CD4-positive, alpha-beta memory T cell (primary cell): ENCODE data around the gene PNP. TPM values are rescaled to one million over a fixed set of nuclear protein-coding genes. Genes with fewer than 3 reads are reported as not detected.

ENCODE experiments used
- CTCF ChIA-PET: fragments of 350-600 bp; sonication (Branson Sonifier 250); formaldehyde crosslinking; loops from one replicate; lab custom pipeline; 2021; ENCODE audit warnings: inconsistent platforms; ENCODE audit not compliant: partially characterized antibody; lab: Charles Lee
- POLR2A ChIA-PET: fragments of 350-600 bp; sonication (Branson Sonifier 250); formaldehyde crosslinking; loops from one replicate; lab custom pipeline; 2021; ENCODE audit not compliant: partially characterized antibody; lab: Charles Lee
- DNase-seq, 5 donors: peaks; one replicate each; pipeline versions ENCODE4 v3.0.0 to v3.0.0-alpha.2; 2020 to 2022; ENCODE audit warnings: mixed read lengths in 1 of 5
- H3K27ac ChIP-seq: one replicate; pipeline ENCODE4 v1.7.0; 2013; ENCODE audit warnings: low read depth, low read length
- H3K27me3 ChIP-seq: 2 replicates; pipeline ENCODE4 v1.7.0; 2013; ENCODE audit warnings: mild to moderate bottlenecking, low read length, moderate library complexity; ENCODE audit not compliant: insufficient read depth
- H3K36me3 ChIP-seq: 2 replicates; pipeline ENCODE4 v1.7.0; 2013; ENCODE audit warnings: mild to moderate bottlenecking, low read length, moderate library complexity; ENCODE audit not compliant: insufficient read depth
- H3K4me1 ChIP-seq: 2 replicates; pipeline ENCODE4 v1.7.0; 2013; ENCODE audit warnings: mild to moderate bottlenecking, low read length, moderate library complexity; ENCODE audit not compliant: insufficient read depth
- H3K4me3 ChIP-seq, 2 donors: one replicate each; pipeline ENCODE4 v1.7.0; 2013; ENCODE audit warnings: low read length in 2 of 2, mild to moderate bottlenecking in 1 of 2
- H3K9me3 ChIP-seq, 2 donors: one replicate each; pipeline ENCODE4 v1.7.0; 2013; ENCODE audit warnings: low read length in 2 of 2, control low read depth in 1 of 2; ENCODE audit not compliant: control insufficient read depth in 1 of 2
- H3K27ac Mint-ChIP-seq, 7 donors: one replicate each; pipeline ENCODE4 v1.8.0; 2020 to 2021; ENCODE audit warnings: mixed read lengths in 7 of 7, mild to moderate bottlenecking in 6 of 7, inconsistent platforms in 3 of 7, moderate library complexity in 3 of 7
- H3K27me3 Mint-ChIP-seq, 2 donors: one replicate each; pipeline ENCODE4 v1.8.0; 2020 to 2021; ENCODE audit warnings: mixed read lengths in 2 of 2
- H3K36me3 Mint-ChIP-seq, 2 donors: one replicate each; pipeline ENCODE4 v1.8.0; 2020 to 2021; ENCODE audit warnings: mixed read lengths in 2 of 2, inconsistent platforms in 1 of 2, mild to moderate bottlenecking in 1 of 2
- H3K4me1 Mint-ChIP-seq, 4 donors: one replicate each; pipeline ENCODE4 v1.8.0; 2020 to 2021; ENCODE audit warnings: mixed read lengths in 4 of 4, mild to moderate bottlenecking in 1 of 4
- H3K4me3 Mint-ChIP-seq, 8 donors: one replicate each; pipeline ENCODE4 v1.8.0; 2020 to 2021; ENCODE audit warnings: mixed read lengths in 8 of 8, mild to moderate bottlenecking in 7 of 8, moderate library complexity in 6 of 8, inconsistent platforms in 3 of 8
- H3K9me3 Mint-ChIP-seq, 8 donors: one replicate each; pipeline ENCODE4 v1.8.0; 2020 to 2021; ENCODE audit warnings: mixed read lengths in 8 of 8, mild to moderate bottlenecking in 5 of 8, inconsistent platforms in 3 of 8, moderate library complexity in 1 of 8
- intact Hi-C: fragments of 100-400 bp; cut with micrococcal nuclease; formaldehyde crosslinking; loops from one replicate; pipeline ENCODE4 v1.15.1; 2023
- polyA plus RNA-seq, 2 donors: library from polyadenylated mRNA; unstranded; fragments of 300-500 nt; fragmentation: Illumina TruSeq; gene quantifications; one replicate each; pipeline ENCODE4 v1.2.3, GENCODE V29; 2021
- total RNA-seq, 2 experiments: library from RNA; stranded (reverse); gene quantifications; one replicate each; pipeline ENCODE4 v1.2.3, GENCODE V29; 2021

PNP gene
- 100 to 1,000 TPM; 106 to 108 TPM for total RNA-seq
- polyA plus RNA-seq: 100 to 1,000 TPM in 1 of 2 donors, 10 to 100 TPM in 1; 53.8 to 101 TPM

GRCh38 chr14:20469242-20469889, at the start of gene PNP:
TSS of gene PNP (plus strand) at chr14:20469406. CDS start at chr14:20469525, 119 bp downstream.
- Histone ChIP-seq H3K36me3 (peaks cover 21% of the 10 kb centered on the region), H3K27ac (peak within 1 kb of the TSS; percentile 77), H3K4me3 (peak within 1 kb of the TSS; percentile 84 to 92), H3K27me3 (no peaks in the 10 kb centered on the region), H3K9me3 (no peaks in the 10 kb centered on the region), H3K4me1 (peaks cover 47% of the 10 kb centered on the region)
- Mint-ChIP-seq H3K27ac (peak within 1 kb of the TSS; percentile 94 to 99 (median 98)), H3K36me3 (peaks cover 26 to 44% of the 10 kb centered on the region in 2 donors), H3K4me3 (peak within 1 kb of the TSS; percentile 97 to 100 (median 99)), H3K9me3 (peaks cover 0 to 4% (median 0%) of the 10 kb centered on the region in 8 donors), H3K27me3 (no peaks in the 10 kb centered on the region), H3K4me1 (peaks cover 33 to 55% (median 43%) of the 10 kb centered on the region in 4 donors)
- intact Hi-C loops: loop anchor here (1.0 to 10.0 kb wide), 5 partner anchors 8 to 795 kb away; partner anchors contain the start of genes APEX1, HNRNPC and PIP4P1
- ChIA-PET POLR2A (interaction anchor here (0.6 to 5.5 kb wide), 26 partner anchors 9 to 222 kb away, joined by 3 to 119 read pairs (median 4); partner anchors contain the start of genes APEX1, OSGEP, PARP2 and PIP4P1), CTCF (interaction anchor here (0.9 to 2.3 kb wide), 12 partner anchors 8 to 212 kb away, joined by 3 to 14 read pairs (median 5); partner anchors contain the start of genes APEX1, OSGEP, PARP2 and PIP4P1)
- peak; percentile 84 to 92 (median 88) for DNase-seq

DNA sequence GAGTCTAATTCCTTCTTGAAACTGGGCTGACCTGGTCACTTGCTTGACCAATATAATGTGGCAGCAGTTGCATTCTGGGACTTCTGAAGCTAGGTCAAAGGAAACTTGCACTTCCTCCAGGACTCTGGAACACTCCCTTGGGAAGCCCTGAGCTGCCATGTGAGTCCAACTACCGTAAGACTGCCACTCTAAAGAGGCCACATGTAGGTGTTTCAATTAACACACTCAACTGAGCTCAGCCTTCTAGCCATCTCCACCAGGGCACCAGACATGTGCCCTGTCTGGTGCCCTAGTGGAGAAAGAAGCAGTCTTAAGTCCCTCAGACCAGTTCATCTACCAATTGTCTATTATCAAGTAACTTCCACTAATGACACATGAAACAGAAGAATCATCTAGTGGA, 49.8 kb upstream of the PNP start:
- ChIA-PET CTCF (no interaction called here), POLR2A (no interaction called here)
- intact Hi-C loops: no loop called here

DNA sequence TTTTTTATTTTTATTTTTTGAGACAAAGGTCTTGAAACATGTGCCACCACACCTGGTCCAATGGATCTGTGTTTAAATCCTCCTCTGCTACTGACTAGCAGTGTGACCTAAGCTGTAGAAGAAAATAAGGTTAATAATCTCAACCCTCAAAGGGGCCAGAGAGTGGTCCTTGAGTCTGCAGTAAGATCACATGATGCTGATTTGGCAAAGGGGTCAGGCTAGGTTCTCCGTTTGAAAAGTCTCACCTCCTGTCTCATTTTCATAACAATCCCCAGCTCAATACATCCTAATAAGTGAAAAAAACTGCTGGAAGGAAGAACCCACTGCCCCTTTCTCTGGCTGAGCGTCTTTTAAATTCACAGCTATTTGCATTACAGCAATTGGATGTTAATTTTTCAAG, 47.9 kb upstream of the PNP start:
- peaks cover 1 to 2% of the 10 kb centered on the region in 2 donors for H3K27me3 Mint-ChIP-seq
- DNase-seq: no peak
- H3K4me1 Mint-ChIP-seq: peaks cover 0 to 1% (median 0%) of the 10 kb centered on the region in 4 donors
- ChIA-PET POLR2A (interaction anchor here (1.1 kb wide), 1 partner anchor 34 kb away, joined by 3 read pairs; the partner anchor contains the start of genes APEX1 and OSGEP), CTCF (interaction anchor here (1.3 to 2.1 kb wide), 3 partner anchors 93 to 159 kb away, joined by 3 to 6 read pairs (median 5); no protein-coding TSS in a partner anchor)
- no peaks in the 10 kb centered on the region for H3K9me3 ChIP-seq
- intact Hi-C loops: no loop called here
- H3K4me3 Mint-ChIP-seq: no peak overlapping the region
- H3K27ac Mint-ChIP-seq: no peak overlapping the region
- no peaks in the 10 kb centered on the region for H3K27me3 ChIP-seq
- H3K36me3 ChIP-seq: no peaks in the 10 kb centered on the region
- no peaks in the 10 kb centered on the region for H3K9me3 Mint-ChIP-seq
- no peak overlapping the region for H3K4me3 ChIP-seq
- no peak overlapping the region for H3K27ac ChIP-seq
- H3K36me3 Mint-ChIP-seq: no peaks in the 10 kb centered on the region
- H3K4me1 ChIP-seq: peaks cover under 1% of the 10 kb centered on the region

More for the DNA sequence above, 49.8 kb upstream of the PNP start:
- Histone ChIP-seq H3K27ac (no peak overlapping the region), H3K27me3 (no peaks in the 10 kb centered on the region), H3K4me1 (peaks cover 10% of the 10 kb centered on the region), H3K4me3 (no peak overlapping the region), H3K36me3 (no peaks in the 10 kb centered on the region), H3K9me3 (no peaks in the 10 kb centered on the region)
- H3K4me1 Mint-ChIP-seq: peaks cover 3 to 14% (median 6%) of the 10 kb centered on the region in 4 donors
- no peaks in the 10 kb centered on the region for H3K36me3 Mint-ChIP-seq
- no peak for DNase-seq
- H3K27ac Mint-ChIP-seq: no peak overlapping the region
- H3K27me3 Mint-ChIP-seq: peaks cover 0 to 1% of the 10 kb centered on the region in 2 donors
- H3K4me3 Mint-ChIP-seq: no peak overlapping the region
- H3K9me3 Mint-ChIP-seq: no peaks in the 10 kb centered on the region

DNA sequence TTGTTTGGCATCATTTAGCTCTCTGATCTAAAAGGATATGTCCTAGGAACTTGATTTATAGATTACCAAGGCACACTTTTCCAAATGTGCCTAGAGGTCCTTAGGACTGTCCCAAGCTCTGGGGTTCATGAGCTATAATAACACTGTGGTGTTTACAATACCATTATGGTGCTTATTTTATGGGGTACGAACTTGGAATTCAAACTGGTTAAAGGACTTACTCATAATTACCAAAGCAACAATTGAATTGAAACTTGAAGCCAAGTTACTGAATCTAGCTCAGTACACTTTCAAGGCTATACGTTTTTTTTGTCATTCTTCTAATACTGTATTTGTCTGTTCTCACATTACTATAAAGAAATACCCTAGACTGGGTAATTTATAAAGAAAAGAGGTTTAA, 46.3 kb upstream of the PNP start:
- POLR2A ChIA-PET: interaction anchor here (0.6 kb wide), 1 partner anchor 47 kb away, joined by 3 read pairs; the partner anchor contains the start of gene PNP
- no peak for DNase-seq
- intact Hi-C loops: no loop called here
- CTCF ChIA-PET: interaction anchor here (1.3 to 3.8 kb wide), 5 partner anchors 8 to 187 kb away, joined by 3 to 34 read pairs (median 5); partner anchors contain the start of gene TEP1
- H3K36me3 ChIP-seq: no peaks in the 10 kb centered on the region
- Mint-ChIP-seq H3K27me3 (peaks cover 1 to 2% of the 10 kb centered on the region in 2 donors), H3K9me3 (no peaks in the 10 kb centered on the region), H3K4me3 (no peak overlapping the region), H3K4me1 (peaks cover 5 to 8% (median 7%) of the 10 kb centered on the region in 4 donors), H3K36me3 (no peaks in the 10 kb centered on the region), H3K27ac (peak overlapping the region in 1 of 7 donors; percentile 51)
- no peaks in the 10 kb centered on the region for H3K27me3 ChIP-seq
- no peaks in the 10 kb centered on the region for H3K9me3 ChIP-seq
- no peak overlapping the region for H3K27ac ChIP-seq
- no peak overlapping the region for H3K4me3 ChIP-seq
- peaks cover 5% of the 10 kb centered on the region for H3K4me1 ChIP-seq

- POLR2A ChIA-PET: no interaction called here
- Mint-ChIP-seq H3K4me3 (no peak overlapping the region), H3K36me3 (no peaks in the 10 kb centered on the region), H3K9me3 (no peaks in the 10 kb centered on the region), H3K4me1 (peaks cover 10 to 16% (median 13%) of the 10 kb centered on the region in 4 donors), H3K27me3 (peaks cover 1 to 2% of the 10 kb centered on the region in 2 donors), H3K27ac (no peak overlapping the region)
- Histone ChIP-seq H3K9me3 (no peaks in the 10 kb centered on the region), H3K27ac (no peak overlapping the region), H3K4me3 (no peak overlapping the region), H3K27me3 (no peaks in the 10 kb centered on the region), H3K4me1 (peaks cover 5% of the 10 kb centered on the region), H3K36me3 (no peaks in the 10 kb centered on the region)
- CTCF ChIA-PET: interaction anchor here (1.5 to 3.8 kb wide), 2 partner anchors 10 to 184 kb away, joined by 5 to 34 read pairs; partner anchors contain the start of gene TEP1
- no peak for DNase-seq
- intact Hi-C loops: no loop called here
These were observed 44.4 kb upstream of the PNP start for GRCh38 chr14:20424851-20425250.

DNA sequence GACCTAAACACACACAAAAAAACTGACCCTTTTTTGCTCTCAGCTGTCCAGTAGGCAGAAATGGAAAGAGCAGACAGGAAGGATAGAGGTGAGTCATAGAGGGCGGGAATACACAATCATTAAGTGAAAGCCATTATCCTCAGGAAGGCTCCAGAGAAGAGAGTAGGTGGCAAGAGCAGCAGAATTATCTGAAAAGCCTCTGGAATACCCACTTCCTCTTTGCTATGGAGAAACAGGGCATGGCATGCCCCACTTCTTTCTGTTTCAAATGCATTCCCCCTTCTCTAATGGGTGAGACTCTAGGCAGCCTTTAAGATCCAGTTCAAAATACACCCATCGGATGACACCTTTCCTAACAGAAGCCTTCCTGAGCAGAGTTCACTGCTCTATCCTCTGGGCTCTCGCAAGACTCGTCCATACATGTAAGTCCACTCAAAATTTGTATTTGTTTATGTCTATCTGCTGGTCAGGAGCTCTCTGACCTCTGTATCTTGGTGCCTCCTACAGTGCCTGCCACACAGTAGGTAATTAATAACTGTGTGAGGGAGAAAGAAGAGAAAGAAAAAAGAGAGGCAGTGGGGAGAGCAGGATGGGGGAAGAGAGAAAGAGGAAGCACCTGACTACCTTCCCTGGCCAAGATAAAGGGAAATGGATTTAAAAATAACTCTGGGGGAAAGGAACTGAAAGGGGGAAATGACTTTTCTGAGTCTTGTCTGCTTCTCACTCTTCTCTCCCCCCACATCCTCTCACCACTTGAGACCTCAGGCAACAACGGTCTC, 41.8 kb upstream of the PNP start:
- H3K27me3 ChIP-seq: no peaks in the 10 kb centered on the region
- H3K27me3 Mint-ChIP-seq: peaks cover 1 to 2% of the 10 kb centered on the region in 2 donors
- peaks cover 10 to 16% (median 13%) of the 10 kb centered on the region in 4 donors for H3K4me1 Mint-ChIP-seq
- no peak overlapping the region for H3K27ac ChIP-seq
- intact Hi-C loops: no loop called here
- DNase-seq: no peak
- H3K9me3 Mint-ChIP-seq: no peaks in the 10 kb centered on the region
- H3K4me3 ChIP-seq: no peak overlapping the region
- H3K36me3 Mint-ChIP-seq: no peaks in the 10 kb centered on the region
- peaks cover 5% of the 10 kb centered on the region for H3K4me1 ChIP-seq
- H3K27ac Mint-ChIP-seq: peak overlapping the region in 5 of 7 donors; percentile 13 to 92 (median 55)
- ChIA-PET CTCF (interaction anchor here (1.8 kb wide), 1 partner anchor 12 kb away, joined by 5 read pairs; no protein-coding TSS in a partner anchor), POLR2A (no interaction called here)
- H3K9me3 ChIP-seq: no peaks in the 10 kb centered on the region
- no peaks in the 10 kb centered on the region for H3K36me3 ChIP-seq
- H3K4me3 Mint-ChIP-seq: peak overlapping the region in 1 of 8 donors; percentile 6
